ENCODE measurements around the gene NCR3LG1.

GRCh38 chr11:17350455-17351171 lies 987 bp upstream of the NCR3LG1 start:
- no peak for TF ChIP-seq CTCF (IDR thresholded peaks at IDR 0.05; ENCODE audit: extremely low read depth in 1 of 2, insufficient read depth in 1 of 2, low read depth in 1 of 2, low read length in 2 of 2)
- no peak for TF ChIP-seq MAX (IDR thresholded peaks at IDR 0.05; ENCODE audit: insufficient read depth, insufficient read length)

Data from endothelial cell of umbilical vein (primary cell).